Upper lobe of left lung (tissue), 6 donors: ENCODE results near the gene ZSWIM6. TPM values are rescaled to one million over a fixed set of nuclear protein-coding genes. Genes with fewer than 3 reads are reported as not detected.
A peak's percentile ranks its signal among the peaks of the same experiment; 100 is the strongest.

Experiments
- ATAC-seq, 2 donors: fragments of 200-7000 bp; cut with Tn5 transposase; one replicate each; pipeline ENCODE4 v1.9.1; 2022; ENCODE audit warnings: mild to moderate bottlenecking in 2 of 2, moderate library complexity in 2 of 2; ENCODE audit not compliant: low FRiP score in 2 of 2
- DNase-seq, 2 donors: peaks; one replicate each; pipeline ENCODE4 v3.0.0-alpha.2; 2019 to 2020
- H3K27ac ChIP-seq, 4 donors: fragments of 200-600 bp; sonication (generic); one replicate each; pipeline ENCODE4 v1.5.1; 2016 to 2019
- H3K27me3 ChIP-seq, 4 donors: fragments of 200-600 bp; sonication (generic); one replicate each; pipeline ENCODE4 v1.5.1; 2017 to 2019
- H3K36me3 ChIP-seq, 4 donors: fragments of 200-600 bp; sonication (generic); one replicate each; pipeline ENCODE4 v1.5.1; 2016 to 2019
- H3K4me1 ChIP-seq, 4 donors: fragments of 200-600 bp; sonication (generic); one replicate each; pipeline ENCODE4 v1.5.1; 2018 to 2019
- H3K4me3 ChIP-seq, 4 donors: fragments of 200-600 bp; sonication (generic); one replicate each; pipeline ENCODE4 v1.5.1; 2017 to 2019; ENCODE audit warnings: mild to moderate bottlenecking in 2 of 4, moderate library complexity in 1 of 4
- H3K9me3 ChIP-seq, 4 donors: fragments of 200-600 bp; sonication (generic); one replicate each; pipeline ENCODE4 v1.5.1; 2018 to 2019
- CTCF ChIP-seq, 6 experiments: fragments of 450-650 bp in 4 of 6; fragments of 200-600 bp in 2 of 6; sonication (generic) in 2 of 6; IDR thresholded peaks; one replicate each; pipeline ENCODE4 v1.5.1; 2016 to 2019; ENCODE audit warnings: antibody characterized with exemption in 6 of 6
- EP300 ChIP-seq, 4 donors: sonication (generic); formaldehyde crosslinking; IDR thresholded peaks; one replicate each; pipeline ENCODE4 v1.5.1; 2017; ENCODE audit warnings: antibody characterized with exemption in 4 of 4, control low read depth in 2 of 4
- POLR2A ChIP-seq, 4 donors: fragments of 450-650 bp; IDR thresholded peaks; one replicate each; pipeline ENCODE4 v1.5.1; 2016 to 2017; ENCODE audit warnings: antibody characterized with exemption in 4 of 4, mild to moderate bottlenecking in 2 of 4
- POLR2AphosphoS5 ChIP-seq, 2 donors: sonication (generic); formaldehyde crosslinking; IDR thresholded peaks; one replicate each; pipeline ENCODE4 v1.5.1; 2017; ENCODE audit warnings: antibody characterized with exemption in 2 of 2
- WGBS, 2 donors: methylation state at CpG; one replicate each; pipeline ENCODE4 v1.1.5; 2017 to 2018; 5-methylcytosine and 5-hydroxymethylcytosine counted together
- total RNA-seq, 6 donors: library from RNA; depleted of rRNA in 4 of 6; stranded (reverse); fragments of >200 nt in 4 of 6; gene quantifications; one replicate each; pipeline versions ENCODE4 v1.1.0 to v1.2.1, GENCODE V29; 2016 to 2021
- donor health status: DM: no; HTN: no; CAD: no; lungs with moderate emphysema.
- donor health status: DM: no; HTN: yes; CAD: no; lungs with severe emphysema.

The ZSWIM6 gene
- total RNA-seq, 6 donors from 2014 or later, result 10.5 to 22.3 (median 15.7) TPM

- H3K27me3 ChIP-seq, result no peaks in the 10 kb centered on the region
- no peaks in the 10 kb centered on the region for H3K36me3 ChIP-seq
- no peak overlapping the region for H3K4me3 ChIP-seq
- H3K27ac ChIP-seq, result no peak overlapping the region
- TF ChIP-seq POLR2AphosphoS5 (IDR thresholded peaks at IDR 0.05) (no peak), CTCF (IDR thresholded peaks at IDR 0.05) (no peak), POLR2A (IDR thresholded peaks at IDR 0.05) (no peak), EP300 (IDR thresholded peaks at IDR 0.05) (no peak)
- WGBS, 2 donors, result 81 to 85% methylated on average over 4 of the region's 4 CpGs
- peaks cover 4 to 19% (median 16%) of the 10 kb centered on the region in 4 donors for H3K4me1 ChIP-seq
- ATAC-seq (no peak), DNase-seq (no peak)
- H3K9me3 ChIP-seq, result no peaks in the 10 kb centered on the region
Measured at GRCh38 chr5:61398440-61398839, 66.4 kb downstream of the ZSWIM6 start.

GRCh38 chr5:61399679-61400078 lies 67.6 kb downstream of the ZSWIM6 start:
- WGBS, 2 donors, result 87% methylated on average over 5 of the region's 5 CpGs
- no peak overlapping the region for H3K27ac ChIP-seq
- DNase-seq (no peak), ATAC-seq (no peak)
- no peaks in the 10 kb centered on the region for H3K27me3 ChIP-seq
- TF ChIP-seq POLR2A (IDR thresholded peaks at IDR 0.05) (no peak), EP300 (IDR thresholded peaks at IDR 0.05) (no peak), POLR2AphosphoS5 (IDR thresholded peaks at IDR 0.05) (no peak), CTCF (IDR thresholded peaks at IDR 0.05) (no peak)
- H3K4me1 ChIP-seq, result peaks cover 4 to 19% (median 16%) of the 10 kb centered on the region in 4 donors
- H3K4me3 ChIP-seq, result no peak overlapping the region
- H3K36me3 ChIP-seq, result no peaks in the 10 kb centered on the region
- H3K9me3 ChIP-seq, result no peaks in the 10 kb centered on the region

GRCh38 chr5:61401726-61402125 lies 69.7 kb downstream of the ZSWIM6 start:
- TF ChIP-seq CTCF (IDR thresholded peaks at IDR 0.05), result no peak
- no peak for TF ChIP-seq POLR2AphosphoS5 (IDR thresholded peaks at IDR 0.05)
- no peak for TF ChIP-seq EP300 (IDR thresholded peaks at IDR 0.05)
- no peak for TF ChIP-seq POLR2A (IDR thresholded peaks at IDR 0.05)
- Histone ChIP-seq H3K4me1 (peaks cover 4 to 19% (median 16%) of the 10 kb centered on the region in 4 donors), H3K4me3 (no peak overlapping the region), H3K36me3 (no peaks in the 10 kb centered on the region), H3K9me3 (no peaks in the 10 kb centered on the region), H3K27ac (no peak overlapping the region), H3K27me3 (no peaks in the 10 kb centered on the region)
- no peak for DNase-seq
- peak in 1 of 2 donors; percentile 66 for ATAC-seq

GRCh38 chr5:61402244-61402823 lies 70.3 kb downstream of the ZSWIM6 start:
- ATAC-seq, result no peak
- no peak for DNase-seq
- Histone ChIP-seq H3K36me3 (no peaks in the 10 kb centered on the region), H3K4me1 (peaks cover 4 to 19% (median 16%) of the 10 kb centered on the region in 4 donors), H3K27ac (no peak overlapping the region), H3K4me3 (no peak overlapping the region), H3K27me3 (no peaks in the 10 kb centered on the region), H3K9me3 (no peaks in the 10 kb centered on the region)
- TF ChIP-seq CTCF (IDR thresholded peaks at IDR 0.05) (no peak), POLR2AphosphoS5 (IDR thresholded peaks at IDR 0.05) (no peak), EP300 (IDR thresholded peaks at IDR 0.05) (no peak), POLR2A (IDR thresholded peaks at IDR 0.05) (no peak)
